Calu3 (cell line): Measurements from ENCODE around the gene IER5L. TPM values are rescaled to one million over a fixed set of nuclear protein-coding genes. Genes with fewer than 3 reads are reported as not detected.

ENCODE experiments used
- BruUV-seq: library from RNA; stranded (reverse); fragments of 400-500 nt; replicated peaks from 2 replicates; lab custom pipeline; 2021; lab: Mats Ljungman, UMichigan
- CTCF ChIA-PET: fragments of 300-600 bp; sonication (Branson Sonifier 250); formaldehyde crosslinking; loops from one replicate; lab custom pipeline; 2022; ENCODE audit warnings: antibody characterized with exemption; lab: Charles Lee
- DNase-seq: peaks from one replicate; pipeline ENCODE4 v3.0.0; 2022
- H3K27ac Mint-ChIP-seq: one replicate; pipeline ENCODE4 v1.8.0; 2022; ENCODE audit warnings: mixed read lengths; ENCODE audit not compliant: unreplicated experiment
- H3K27me3 Mint-ChIP-seq: one replicate; pipeline ENCODE4 v1.8.0; 2022; ENCODE audit warnings: mixed read lengths; ENCODE audit not compliant: unreplicated experiment
- H3K36me3 Mint-ChIP-seq: one replicate; pipeline ENCODE4 v1.8.0; 2022; ENCODE audit warnings: mild to moderate bottlenecking, moderate library complexity, mixed read lengths; ENCODE audit not compliant: insufficient read depth, unreplicated experiment
- H3K4me1 Mint-ChIP-seq: one replicate; pipeline ENCODE4 v1.8.0; 2022; ENCODE audit warnings: mild to moderate bottlenecking, low read depth, mixed read lengths; ENCODE audit not compliant: unreplicated experiment
- H3K4me3 Mint-ChIP-seq: one replicate; pipeline ENCODE4 v1.8.0; 2022; ENCODE audit warnings: mild to moderate bottlenecking, low read depth, moderate library complexity, mixed read lengths; ENCODE audit not compliant: unreplicated experiment
- H3K9me3 Mint-ChIP-seq: one replicate; pipeline ENCODE4 v1.8.0; 2022; ENCODE audit warnings: low read depth, mixed read lengths; ENCODE audit not compliant: unreplicated experiment
- intact Hi-C: fragments of 100-400 bp; cut with micrococcal nuclease; formaldehyde crosslinking; loops from one replicate; pipeline ENCODE4 v1.10.0; 2022; ENCODE audit not compliant: unreplicated experiment
- total RNA-seq: library from RNA; stranded (reverse); gene quantifications from 2 replicates; pipeline ENCODE4 v1.2.3, GENCODE V29; 2022
- TF ChIP-seq, protein P1 (sequence below): fragments of 200-600 bp; IDR thresholded peaks from one replicate; pipeline ENCODE4 v1.8.0; 2022; ENCODE audit warnings: antibody characterized with exemption; ENCODE audit not compliant: unreplicated experiment

The IER5L gene
- total RNA-seq, 1 experiment from 2014 or later: 60.3 TPM

DNA sequence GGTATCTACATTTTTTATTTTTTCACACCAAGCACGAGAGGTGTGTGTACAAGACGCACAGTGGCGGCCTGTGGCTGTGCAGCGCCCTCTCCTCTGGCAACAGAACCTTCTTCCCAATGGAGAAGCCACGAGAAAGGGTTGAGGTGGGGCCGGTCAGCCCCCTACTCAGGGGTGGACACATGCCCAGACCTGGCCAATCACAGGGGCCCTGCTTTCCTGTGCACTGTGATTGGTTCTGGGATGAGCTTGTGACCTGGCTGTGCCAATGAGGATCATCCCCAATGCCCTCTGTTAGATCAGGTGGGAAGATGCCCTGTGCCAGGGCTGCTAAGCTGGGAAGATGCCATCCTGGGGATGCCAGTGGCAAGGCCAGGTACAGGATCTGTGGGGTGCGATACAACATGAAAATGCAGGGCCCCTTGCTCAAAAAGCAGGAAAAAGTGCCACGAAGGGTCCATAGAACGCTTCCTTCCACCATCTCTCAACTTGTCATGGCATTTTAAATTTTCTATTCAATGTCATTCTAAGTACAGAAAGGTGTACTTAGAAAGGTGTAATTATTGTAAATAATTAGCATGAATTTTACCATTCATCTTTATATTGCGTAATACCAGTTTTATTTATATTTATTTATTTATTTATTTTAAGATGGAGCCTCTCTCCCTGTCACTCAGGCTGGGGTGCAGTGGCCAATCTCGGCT lies 15.4 kb downstream of the IER5L start:
- no TSS peak for BruUV-seq
- TF ChIP-seq, protein P1, sequence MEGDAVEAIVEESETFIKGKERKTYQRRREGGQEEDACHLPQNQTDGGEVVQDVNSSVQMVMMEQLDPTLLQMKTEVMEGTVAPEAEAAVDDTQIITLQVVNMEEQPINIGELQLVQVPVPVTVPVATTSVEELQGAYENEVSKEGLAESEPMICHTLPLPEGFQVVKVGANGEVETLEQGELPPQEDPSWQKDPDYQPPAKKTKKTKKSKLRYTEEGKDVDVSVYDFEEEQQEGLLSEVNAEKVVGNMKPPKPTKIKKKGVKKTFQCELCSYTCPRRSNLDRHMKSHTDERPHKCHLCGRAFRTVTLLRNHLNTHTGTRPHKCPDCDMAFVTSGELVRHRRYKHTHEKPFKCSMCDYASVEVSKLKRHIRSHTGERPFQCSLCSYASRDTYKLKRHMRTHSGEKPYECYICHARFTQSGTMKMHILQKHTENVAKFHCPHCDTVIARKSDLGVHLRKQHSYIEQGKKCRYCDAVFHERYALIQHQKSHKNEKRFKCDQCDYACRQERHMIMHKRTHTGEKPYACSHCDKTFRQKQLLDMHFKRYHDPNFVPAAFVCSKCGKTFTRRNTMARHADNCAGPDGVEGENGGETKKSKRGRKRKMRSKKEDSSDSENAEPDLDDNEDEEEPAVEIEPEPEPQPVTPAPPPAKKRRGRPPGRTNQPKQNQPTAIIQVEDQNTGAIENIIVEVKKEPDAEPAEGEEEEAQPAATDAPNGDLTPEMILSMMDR: no peak
- Mint-ChIP-seq H3K9me3 (peaks cover 2% of the 10 kb centered on the region), H3K4me3 (no peak overlapping the region), H3K36me3 (peaks cover 17% of the 10 kb centered on the region), H3K4me1 (peaks cover 32% of the 10 kb centered on the region), H3K27me3 (no peaks in the 10 kb centered on the region), H3K27ac (no peak overlapping the region)
- CTCF ChIA-PET: no interaction called here
- intact Hi-C loops: no loop called here
- no peak for DNase-seq

DNA sequence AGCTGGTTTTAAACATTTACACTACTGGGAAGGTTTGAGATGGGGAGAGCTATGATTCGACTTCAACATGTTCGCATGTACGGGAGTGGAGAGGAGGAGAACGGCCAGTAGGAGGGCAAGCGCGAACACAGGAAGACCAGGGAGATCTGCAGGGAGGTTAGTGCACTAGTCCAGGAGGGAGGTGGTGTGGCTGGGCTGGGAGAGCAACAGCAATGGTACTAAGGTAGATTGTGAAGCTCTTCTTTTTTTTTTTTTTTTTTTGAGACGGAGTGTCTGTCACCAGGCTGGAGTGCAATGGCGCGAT lies 16.6 kb downstream of the IER5L start:
- Mint-ChIP-seq H3K27ac (peak overlapping the region; percentile 21), H3K4me3 (no peak overlapping the region), H3K36me3 (peaks cover 16% of the 10 kb centered on the region), H3K4me1 (peaks cover 20% of the 10 kb centered on the region), H3K9me3 (peaks cover 2% of the 10 kb centered on the region), H3K27me3 (no peaks in the 10 kb centered on the region)
- no peak for DNase-seq
- BruUV-seq: no TSS peak
- TF ChIP-seq, protein P1: no peak
- CTCF ChIA-PET: interaction anchor here (0.6 kb wide), 1 partner anchor 476 kb away, joined by 3 read pairs; no protein-coding TSS in a partner anchor
- intact Hi-C loops: no loop called here

DNA sequence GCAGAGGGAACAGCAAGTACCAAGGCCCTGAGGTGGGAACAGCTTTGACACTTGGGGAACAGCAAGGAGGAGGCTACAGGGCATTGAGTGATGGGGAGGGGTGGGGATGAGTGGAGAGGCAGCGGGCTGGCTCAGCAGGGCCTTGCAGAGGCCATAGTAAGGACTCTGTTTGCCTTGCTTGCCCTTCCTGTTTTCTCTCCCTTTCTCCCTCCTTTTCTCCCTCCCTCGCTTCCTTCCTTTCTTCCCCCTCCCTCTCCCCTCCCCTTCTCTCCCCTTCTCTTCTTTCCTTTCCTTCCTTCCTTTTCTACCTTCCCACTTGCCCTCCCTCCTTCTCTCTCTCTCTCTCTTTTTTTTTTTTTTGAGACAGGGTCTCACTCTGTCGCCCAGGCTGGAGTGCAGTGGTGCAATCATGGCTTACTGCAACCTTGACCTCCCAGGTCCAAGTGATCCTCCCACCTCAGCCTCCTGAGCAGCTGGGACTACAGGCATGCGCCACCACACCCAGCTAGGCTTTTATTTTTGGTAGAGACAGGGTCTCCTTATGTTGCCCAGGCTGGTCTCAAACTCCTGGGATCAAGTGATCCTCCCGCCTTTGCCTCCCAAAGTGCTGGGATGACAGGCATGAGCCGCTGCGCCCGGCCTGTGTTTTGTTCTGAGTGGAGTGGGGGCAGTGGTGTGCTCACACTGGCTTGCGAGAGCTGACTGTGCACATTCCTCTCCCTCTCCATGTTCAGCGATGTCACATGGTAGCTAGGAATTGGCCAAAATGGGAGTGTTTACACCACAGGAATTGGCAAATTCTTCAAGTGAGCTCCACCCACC lies 17.1 kb downstream of the IER5L start:
- intact Hi-C loops: no loop called here
- H3K9me3 Mint-ChIP-seq: peaks cover 2% of the 10 kb centered on the region
- no TSS peak for BruUV-seq
- no peak for DNase-seq
- peaks cover 16% of the 10 kb centered on the region for H3K36me3 Mint-ChIP-seq
- H3K4me3 Mint-ChIP-seq: no peak overlapping the region
- TF ChIP-seq, protein P1: no peak
- peaks cover 17% of the 10 kb centered on the region for H3K4me1 Mint-ChIP-seq
- H3K27me3 Mint-ChIP-seq: no peaks in the 10 kb centered on the region
- peak overlapping the region; percentile 21 for H3K27ac Mint-ChIP-seq
- CTCF ChIA-PET: interaction anchor here (0.6 to 0.7 kb wide), 2 partner anchors 21 to 477 kb away, joined by 3 read pairs; no protein-coding TSS in a partner anchor

DNA sequence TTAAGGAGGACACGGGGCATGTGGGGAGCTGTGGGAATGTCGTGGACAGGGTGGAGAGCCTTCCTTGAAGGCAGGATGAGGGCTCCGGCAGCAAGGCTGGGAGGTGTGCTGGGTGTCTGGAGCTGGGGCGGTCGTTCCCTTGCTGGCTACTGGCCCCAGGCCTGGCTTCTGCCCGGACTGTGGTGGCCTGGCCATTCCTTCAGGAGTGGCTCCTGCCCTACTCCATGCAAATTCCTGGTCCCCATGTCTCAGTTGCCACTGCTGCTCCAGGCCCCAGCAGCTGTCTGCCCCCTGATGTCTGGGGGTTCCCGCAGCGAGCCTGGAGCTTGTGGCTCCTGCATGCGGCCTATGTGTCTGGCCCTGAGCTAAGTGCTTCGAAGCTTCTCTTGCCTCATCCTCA lies 21.9 kb downstream of the IER5L start:
- Mint-ChIP-seq H3K4me3 (no peak overlapping the region), H3K27ac (no peak overlapping the region), H3K9me3 (no peaks in the 10 kb centered on the region), H3K36me3 (peaks cover 6% of the 10 kb centered on the region), H3K27me3 (no peaks in the 10 kb centered on the region), H3K4me1 (peaks cover 1% of the 10 kb centered on the region)
- TF ChIP-seq, protein P1: no peak
- DNase-seq: no peak
- intact Hi-C loops: no loop called here
- BruUV-seq: no TSS peak
- CTCF ChIA-PET: interaction anchor here (1.0 kb wide), 1 partner anchor 13 kb away, joined by 3 read pairs; no protein-coding TSS in a partner anchor
